Stimulated activated CD8-positive, alpha-beta memory T cell treated with anti-CD3 and anti-CD28 coated beads, Interleukin-4, amount 100 ng/mL, for 4 hours (primary cell): ENCODE data around the gene ZNF341.

ENCODE experiments used
- DNase-seq, 2 donors: peaks; one replicate each; pipeline ENCODE4 v3.0.0-alpha.2; 2020; ENCODE audit warnings: low read depth in 2 of 2, low spot score in 1 of 2

The ZNF341 gene

DNA sequence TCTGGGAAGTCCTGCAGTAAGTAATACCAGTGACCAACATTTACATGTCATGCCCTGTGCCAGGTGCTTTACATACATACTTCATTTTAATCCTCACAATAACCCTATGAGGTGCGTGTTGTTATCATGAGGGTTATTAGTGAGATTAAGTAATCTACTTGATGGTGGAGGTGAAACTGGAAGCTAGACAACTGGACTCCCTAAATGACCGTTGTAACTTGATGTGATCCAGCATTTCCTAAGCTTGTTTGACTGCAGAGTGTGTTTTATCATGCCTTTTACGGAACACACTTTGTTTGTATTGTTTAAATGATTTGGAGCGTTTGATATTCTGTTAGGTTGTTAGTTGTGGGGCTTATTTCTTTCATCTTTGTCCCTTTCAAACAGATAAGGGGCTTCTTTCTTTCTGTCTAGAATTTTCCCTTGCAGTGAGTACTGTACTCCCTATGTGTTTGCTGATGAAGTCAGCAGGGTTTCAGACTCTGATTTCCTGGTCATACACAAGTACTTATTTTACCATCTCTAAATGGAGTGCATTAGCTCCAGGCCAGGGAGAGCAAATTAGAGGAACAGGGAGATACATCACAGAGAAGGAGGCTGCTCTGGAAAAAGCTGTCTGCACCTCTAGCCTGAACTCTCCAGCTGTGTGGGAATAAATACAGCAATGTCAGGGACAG lies 109.1 kb downstream of the ZNF341 start:
- no peak for DNase-seq

DNA sequence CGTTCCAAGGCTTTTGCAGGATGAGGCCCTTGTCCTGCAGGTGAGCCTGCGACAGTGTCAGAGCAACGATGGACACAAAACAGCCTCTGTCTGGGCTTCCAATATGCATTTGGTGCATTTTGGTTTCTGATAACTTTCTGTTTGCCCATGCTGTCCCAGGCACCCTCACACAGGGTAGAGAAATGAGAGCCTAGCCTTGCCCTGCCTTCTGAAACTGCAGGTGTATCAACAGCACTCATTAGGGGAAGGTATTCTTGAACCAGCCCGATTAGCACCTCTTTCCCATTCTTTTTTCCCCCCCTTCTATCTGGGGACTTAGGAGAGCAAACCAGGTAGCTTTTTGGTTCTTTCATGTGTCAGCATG lies 109.6 kb downstream of the ZNF341 start:
- DNase-seq: no peak
